Raji (cell line): ENCODE data around the gene GJC2.

Experiments
- POLR2A ChIP-seq: IDR thresholded peaks from 2 replicates; pipeline ENCODE4 v1.6.1; 2011; ENCODE audit warnings: low read depth, low read length, control low read depth; ENCODE audit not compliant: insufficient read depth

Gene GJC2

DNA sequence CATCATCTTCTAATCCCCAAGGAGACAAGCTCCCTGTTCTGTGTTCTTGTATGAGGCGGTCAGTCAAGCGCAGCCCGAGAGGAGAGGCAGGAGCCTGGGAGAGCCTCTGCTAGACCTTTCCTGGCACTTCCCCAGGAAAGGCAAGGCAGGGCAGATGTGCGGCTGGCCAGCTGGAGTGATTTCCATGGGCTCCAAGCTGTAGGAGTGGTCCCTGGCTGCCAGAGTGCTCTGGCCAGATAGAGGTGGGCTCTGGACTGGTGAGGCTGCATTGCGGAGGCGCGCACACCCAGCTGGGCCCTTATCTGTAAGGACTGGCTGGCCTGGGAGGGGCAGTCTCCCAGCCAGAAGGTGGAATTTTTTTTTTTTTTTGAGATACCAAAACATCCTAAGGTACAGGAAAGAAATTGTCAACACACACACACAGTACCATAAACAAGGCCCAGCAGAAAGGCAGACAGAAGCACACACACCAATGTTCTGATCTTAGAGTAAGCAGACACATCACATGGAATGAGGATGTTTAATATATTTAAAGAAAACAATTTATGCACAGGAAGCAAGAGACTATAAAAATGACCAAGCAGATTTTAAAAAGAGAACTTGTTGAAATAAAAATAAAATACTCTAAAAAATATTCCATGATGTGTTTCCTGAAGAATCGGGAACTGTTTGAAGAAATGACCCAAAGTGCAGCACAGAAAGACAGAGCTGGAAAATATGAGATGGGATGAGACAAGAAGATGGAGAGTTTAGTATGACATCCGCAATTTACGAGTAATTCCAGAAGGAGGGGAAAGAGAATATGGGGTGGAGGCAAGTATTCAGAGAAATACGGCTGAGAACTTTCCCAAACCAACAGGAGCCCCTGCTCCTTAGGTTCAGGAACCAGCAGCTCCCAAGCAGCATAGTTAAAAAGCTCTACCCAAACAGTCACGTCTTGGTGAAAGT lies 29.3 kb downstream of the GJC2 start:
- TF ChIP-seq POLR2A = no peak

DNA sequence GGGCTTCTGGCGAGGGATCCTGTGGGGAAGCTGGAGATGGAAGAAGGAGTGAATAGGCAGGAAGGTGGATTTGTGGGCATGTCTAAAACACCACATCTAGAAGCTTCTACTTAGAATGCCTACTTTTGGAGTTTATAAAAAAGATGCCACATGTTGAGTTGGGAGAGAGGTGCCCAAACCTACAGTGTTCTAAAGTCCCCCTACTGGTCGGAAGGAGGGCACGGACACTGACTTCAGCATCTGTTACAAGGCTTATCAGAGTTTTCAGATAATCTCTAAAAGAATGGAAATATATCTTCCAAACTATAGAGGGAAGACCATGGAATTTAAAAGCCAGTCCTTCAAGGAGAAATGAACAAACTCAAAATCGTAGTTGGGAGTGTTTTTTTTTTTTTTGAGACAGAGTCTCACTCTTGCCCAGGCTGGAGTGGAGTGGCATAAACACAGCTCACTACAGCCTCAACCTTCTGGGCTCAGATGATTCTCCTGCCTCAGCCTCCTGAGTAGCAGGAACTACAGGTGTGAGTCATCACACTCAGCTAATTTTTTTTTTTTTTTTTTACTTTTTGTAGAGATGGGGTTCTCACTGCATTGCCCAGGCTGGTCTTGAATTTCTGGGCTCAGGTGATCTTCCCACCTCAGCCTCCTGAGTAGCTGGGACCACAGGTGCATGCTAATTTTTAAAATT lies 30.7 kb downstream of the GJC2 start:
- TF ChIP-seq POLR2A = no peak

DNA sequence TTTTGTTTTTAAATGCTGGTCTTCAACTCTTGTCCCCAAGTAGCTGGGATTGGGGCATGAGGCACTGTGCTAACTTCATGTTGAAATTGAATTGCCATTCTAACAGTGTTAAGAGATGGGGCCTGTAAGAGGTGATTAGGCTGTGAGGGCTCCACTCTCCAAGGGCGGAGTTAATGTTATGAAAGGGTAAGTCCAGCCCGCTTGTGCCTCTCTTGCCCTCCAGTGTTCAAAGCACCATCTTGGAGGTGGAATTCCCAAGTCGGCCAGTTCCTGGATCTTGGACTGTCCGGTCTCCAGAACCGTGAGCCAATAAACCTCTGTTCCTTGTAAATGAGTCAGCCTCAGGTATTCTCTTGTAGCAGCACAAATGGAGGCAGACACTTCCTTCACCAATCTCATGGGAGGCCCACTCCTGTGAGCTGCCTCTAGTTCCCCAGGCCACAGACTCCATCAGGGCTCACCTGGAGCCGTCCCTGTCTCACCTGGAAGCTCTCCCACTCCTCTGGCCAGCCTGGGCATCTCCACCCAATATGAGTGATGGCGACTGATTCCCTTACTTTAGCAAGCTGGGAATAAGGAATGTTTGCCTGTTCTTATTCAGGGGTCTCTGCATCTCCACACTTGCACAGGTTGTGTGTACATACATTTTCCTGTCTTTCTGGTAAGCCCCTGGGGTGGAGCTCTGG lies 31.4 kb downstream of the GJC2 start:
- no peak for TF ChIP-seq POLR2A

DNA sequence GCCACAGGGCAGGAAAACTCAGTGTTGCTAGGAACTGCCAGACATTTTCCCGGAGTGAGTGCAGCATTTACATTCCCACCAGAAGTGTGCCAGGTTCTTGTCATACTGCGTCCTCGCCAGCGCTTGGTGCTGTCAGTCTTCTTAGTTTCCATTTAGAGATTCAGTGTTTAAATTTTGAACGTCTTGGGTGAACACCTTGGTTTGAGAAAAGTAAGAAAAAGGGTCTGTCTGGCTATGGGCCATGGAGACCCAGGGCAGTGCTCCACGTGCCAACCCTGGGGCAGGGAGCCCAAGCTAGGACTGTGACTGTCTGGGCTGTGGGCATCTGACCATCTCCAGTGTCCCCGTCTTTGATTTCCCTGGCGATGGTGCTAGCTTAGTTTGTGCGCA lies 31.9 kb downstream of the GJC2 start:
- no peak for TF ChIP-seq POLR2A

DNA sequence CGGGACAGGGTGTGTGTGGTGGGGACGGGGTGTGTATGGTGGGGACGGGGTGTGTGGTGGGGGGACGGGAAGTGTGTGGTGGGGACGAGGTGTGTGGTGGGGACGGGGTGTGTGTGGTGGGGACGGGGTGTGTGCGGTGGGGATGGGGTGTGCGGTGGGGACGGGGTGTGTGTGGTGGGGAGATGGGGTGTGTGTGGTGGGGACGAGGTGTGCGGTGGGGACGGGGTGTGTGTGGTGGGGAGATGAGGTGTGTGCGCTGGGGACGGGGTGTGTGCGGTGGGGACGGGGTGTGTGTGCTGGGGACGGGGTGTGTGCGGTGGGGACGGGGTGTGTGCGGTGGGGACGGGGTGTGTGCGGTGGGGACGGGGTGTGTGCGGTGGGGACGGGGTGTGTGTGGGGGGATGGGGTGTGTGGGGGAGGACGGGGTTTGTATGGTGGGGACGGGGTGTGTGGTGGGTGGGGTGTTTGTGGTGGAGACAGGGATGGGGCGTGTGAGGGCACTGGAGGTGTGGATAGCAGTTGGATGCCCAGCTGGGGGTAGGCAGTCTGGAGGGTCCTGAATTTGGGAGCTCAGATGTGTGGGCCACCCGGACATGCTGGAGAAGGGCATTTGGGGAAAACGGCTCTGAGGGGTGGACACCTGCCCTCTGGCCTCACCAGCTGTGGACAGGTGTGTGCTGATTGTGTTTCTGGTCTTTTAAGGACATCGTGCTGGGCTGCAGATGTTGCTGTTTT lies 32.7 kb downstream of the GJC2 start:
- TF ChIP-seq POLR2A = no peak

DNA sequence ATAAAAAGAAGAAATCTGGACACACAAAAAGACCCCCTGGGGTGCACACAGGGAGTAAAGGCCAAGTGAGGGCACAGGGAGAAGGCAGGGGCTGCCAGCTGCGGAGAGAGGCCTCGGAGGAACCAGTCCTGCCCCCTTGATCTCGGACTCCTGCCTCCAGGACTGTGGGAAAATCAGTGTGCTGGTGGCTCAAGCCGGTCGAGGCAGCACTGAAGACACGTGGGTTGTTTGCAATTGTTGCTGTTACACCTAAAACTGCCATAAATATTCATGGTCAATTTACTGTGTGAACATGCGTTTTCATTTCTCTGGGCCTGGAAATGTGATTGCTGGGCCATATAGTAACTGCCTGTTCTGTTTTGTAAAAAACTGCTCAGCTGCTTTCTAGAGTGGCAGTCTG lies 34.4 kb downstream of the GJC2 start:
- no peak for TF ChIP-seq POLR2A

DNA sequence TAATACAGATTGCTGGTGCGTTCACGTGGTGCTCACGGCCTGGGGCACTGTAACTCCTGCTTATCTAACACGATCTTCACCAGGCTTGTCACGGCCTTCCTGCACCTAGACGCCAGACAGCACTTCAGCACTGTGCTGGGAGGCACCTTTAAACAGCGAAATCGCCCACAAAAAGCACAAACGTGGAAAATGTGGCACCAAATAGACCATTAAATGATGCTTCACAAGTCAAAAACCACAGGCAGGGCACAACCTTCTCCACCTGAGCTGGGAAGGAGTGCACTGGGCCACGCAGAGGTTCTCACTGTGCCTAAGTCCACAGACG lies 35.9 kb downstream of the GJC2 start:
- no peak for TF ChIP-seq POLR2A

DNA sequence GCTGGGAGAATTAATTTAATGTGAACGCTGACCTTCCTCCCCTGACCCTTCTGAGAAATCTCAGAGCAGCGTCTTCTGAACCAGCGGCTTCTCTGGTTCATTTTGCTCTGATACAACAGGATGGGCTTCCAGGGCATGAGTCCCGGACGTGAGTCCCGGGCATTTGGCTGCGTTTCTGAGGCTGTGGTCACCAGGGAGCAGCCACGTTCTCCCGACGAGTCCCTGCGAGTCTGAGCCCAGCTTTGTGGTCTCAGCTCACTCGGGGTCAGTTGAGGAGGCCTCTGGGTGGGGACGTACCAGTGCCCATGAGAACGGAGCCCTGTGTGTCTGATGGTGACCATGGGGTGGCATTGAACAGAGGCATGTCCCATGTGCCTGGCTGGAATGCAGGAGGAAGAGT lies 40.5 kb downstream of the GJC2 start:
- TF ChIP-seq POLR2A = no peak

DNA sequence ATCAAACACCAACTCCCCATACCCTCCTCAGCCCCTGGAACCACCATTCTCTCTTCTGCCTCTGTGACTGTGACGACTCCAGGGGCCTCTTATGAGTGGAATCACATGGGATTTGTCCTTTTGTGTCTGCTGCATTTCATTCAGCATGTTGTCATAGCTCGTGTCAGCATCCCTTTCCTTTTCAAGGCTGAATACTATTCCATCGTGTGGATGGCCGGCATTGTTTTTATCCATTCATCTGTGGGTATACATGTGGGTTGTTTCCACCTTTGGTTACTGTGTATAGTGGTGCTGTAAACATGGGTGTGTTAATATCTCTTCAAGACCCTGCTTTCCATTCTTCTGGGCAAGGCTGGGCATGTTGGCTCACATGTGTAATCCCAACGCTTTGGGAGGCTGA lies 41.0 kb downstream of the GJC2 start:
- no peak for TF ChIP-seq POLR2A

DNA sequence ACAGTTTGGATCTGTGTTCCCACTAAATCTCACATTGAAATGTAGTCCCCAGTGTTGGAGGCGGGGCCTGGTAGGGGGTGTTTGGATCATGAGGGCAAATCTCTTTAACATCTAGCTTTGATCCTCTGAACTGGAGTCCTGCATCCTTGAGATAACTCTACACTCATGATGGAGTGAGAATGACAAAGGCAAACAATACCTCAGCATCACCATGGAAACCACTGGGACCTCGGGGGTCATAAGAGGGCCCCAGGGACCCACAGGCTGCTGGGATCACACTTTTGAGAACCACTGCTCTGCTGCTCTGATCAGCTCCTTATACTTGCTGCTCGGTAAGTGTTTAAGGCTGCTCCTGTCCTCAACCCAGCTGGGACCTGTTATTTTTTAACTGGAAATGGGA lies 44.7 kb downstream of the GJC2 start:
- TF ChIP-seq POLR2A = no peak

DNA sequence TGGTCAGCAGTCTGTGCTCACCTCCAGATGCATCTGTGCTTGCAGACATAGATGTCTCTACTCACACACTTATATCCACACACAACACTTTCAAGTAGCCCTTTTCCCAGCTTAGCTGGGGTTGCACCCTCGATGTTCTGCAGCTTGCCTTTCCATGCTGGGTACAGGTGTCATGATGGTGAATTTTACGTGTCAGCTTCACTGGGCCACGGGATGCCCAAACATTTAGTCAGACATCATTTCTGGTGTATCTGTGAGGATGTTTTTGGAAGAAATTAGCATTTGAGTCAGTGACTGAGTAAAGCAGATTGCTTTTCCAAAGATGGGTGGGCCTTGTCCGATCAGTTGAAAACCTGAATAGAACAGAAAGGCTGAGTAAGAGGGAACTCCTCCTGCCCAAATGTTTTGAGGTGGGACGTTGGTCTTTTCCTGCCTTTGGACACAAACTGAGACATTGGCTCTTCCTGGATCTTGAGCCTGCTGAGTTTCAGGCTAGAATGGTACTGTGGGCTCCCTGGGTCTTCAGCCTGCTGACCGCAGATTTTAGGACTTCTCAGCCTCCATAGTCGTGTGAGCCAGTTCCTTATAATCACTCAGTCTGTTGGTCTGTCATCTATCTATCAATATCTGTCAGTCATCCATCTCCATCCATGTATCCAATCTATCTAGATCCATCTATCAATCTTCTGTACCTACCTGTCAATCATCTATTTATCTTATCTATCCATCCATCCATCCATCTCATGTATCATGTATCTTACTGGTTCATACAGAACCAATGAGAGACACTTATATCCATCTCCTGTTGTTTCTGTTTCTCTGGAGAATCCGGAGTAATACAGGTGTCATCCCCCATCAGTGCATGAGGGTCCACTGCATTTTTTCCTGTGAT lies 45.4 kb downstream of the GJC2 start:
- no peak for TF ChIP-seq POLR2A

DNA sequence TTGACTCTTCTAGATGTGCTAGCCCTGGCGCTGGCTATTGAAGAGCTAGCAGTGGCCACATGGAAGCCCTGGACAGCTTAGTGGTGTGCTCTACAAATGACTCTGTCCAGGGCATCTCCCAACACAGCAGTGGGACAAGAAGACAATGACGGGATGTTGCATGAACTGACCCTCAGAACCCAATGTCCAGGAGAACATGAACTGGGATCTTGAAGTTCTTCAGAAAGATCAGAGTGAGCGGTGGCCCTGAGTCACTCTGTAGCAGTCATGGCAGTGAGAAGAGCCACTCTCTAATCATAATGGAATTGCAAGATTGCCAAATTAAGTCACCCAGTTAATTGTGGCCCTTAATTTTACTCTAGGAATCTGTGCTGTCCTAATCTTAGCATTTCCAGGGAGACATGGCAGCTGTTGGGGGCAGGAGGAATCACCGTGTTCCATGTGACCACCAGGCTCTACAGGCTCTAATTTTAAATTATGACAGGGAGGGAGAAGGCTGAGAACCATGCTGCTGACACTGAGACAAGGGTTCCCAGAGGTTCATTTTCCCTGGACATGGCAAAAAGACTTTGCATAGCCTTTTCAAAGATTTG lies 47.9 kb downstream of the GJC2 start:
- TF ChIP-seq POLR2A = no peak

DNA sequence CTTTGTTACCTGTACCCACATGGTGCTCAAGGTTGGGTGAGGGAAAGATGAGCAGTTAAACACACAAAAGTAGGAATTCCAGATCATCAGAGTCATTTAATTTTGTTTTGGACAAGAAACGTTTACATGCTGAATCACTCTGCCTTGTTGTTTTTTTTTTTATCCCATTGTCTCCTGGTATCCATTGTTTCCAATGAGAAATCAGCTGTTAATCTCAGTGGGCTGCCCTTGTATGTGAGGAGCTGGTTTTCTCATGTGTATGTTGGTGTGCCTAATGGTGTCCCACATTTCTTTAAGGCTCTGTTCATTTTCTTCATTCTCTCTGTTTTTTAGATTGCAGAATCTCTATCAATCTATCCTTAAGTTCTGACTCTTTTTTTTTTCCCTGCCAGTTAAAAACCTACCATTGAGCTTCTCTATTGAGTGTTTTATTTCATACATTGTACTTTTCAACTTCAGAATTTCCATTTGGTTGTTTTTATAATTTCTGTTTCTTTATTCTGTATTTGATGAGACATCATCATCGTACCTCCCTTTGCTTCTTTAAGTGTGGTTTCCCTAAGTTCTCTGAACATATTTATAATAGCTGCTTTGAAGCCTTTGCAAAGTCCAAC lies 49.4 kb downstream of the GJC2 start:
- no peak for TF ChIP-seq POLR2A
